Stomach (tissue), 9 donors: ENCODE measurements around the gene DEPP1. TPM values are rescaled to one million over a fixed set of nuclear protein-coding genes. Genes with fewer than 3 reads are reported as not detected.
A peak's percentile ranks its signal among the peaks of the same experiment; 100 is the strongest.

Experiments
- DNase-seq, 2 donors: peaks; one replicate each; pipeline versions ENCODE4 v3.0.0 to v3.0.0-alpha.2; 2013 to 2019
- H3K27ac ChIP-seq, 5 donors: fragments of 200-600 bp in 4 of 5; sonication (generic) in 4 of 5; one replicate each; pipeline ENCODE4 v1.5.1; 2013 to 2019; ENCODE audit warnings: mild to moderate bottlenecking in 1 of 5, moderate library complexity in 1 of 5
- H3K27me3 ChIP-seq, 3 donors: fragments of 200-600 bp; sonication (generic); one replicate each; pipeline ENCODE4 v1.5.1; 2017 to 2019; ENCODE audit warnings: mixed run types in 1 of 3
- H3K36me3 ChIP-seq, 4 donors: fragments of 200-600 bp; sonication (generic); 1 replicate in 3 of 4; 2 replicates in 1 of 4; pipeline ENCODE4 v1.5.1; 2016 to 2019
- H3K4me1 ChIP-seq, 4 donors: fragments of 200-600 bp; sonication (generic); one replicate each; pipeline ENCODE4 v1.5.1; 2016 to 2019
- H3K4me3 ChIP-seq, 4 donors: fragments of 200-600 bp; sonication (generic) in 3 of 4; one replicate each; pipeline ENCODE4 v1.5.1; 2016 to 2019; ENCODE audit warnings: mild to moderate bottlenecking in 1 of 4
- H3K9me3 ChIP-seq, 4 donors: fragments of 200-600 bp; sonication (generic); one replicate each; pipeline ENCODE4 v1.5.1; 2016 to 2019
- CTCF ChIP-seq, 7 experiments: fragments of 450-650 bp in 4 of 7; fragments of 200-600 bp in 3 of 7; sonication (generic) in 3 of 7; IDR thresholded peaks; one replicate each; pipeline ENCODE4 v1.5.1; 2016 to 2019; ENCODE audit warnings: antibody characterized with exemption in 7 of 7, control low read depth in 2 of 7, mild to moderate bottlenecking in 1 of 7
- EP300 ChIP-seq: sonication (generic); formaldehyde crosslinking; IDR thresholded peaks from one replicate; pipeline ENCODE4 v1.6.1; 2017; ENCODE audit warnings: antibody characterized with exemption
- POLR2A ChIP-seq, 4 donors: fragments of 450-650 bp; IDR thresholded peaks; one replicate each; pipeline ENCODE4 v1.6.1; 2016; ENCODE audit warnings: antibody characterized with exemption in 4 of 4, control low read depth in 2 of 4, mild to moderate bottlenecking in 1 of 4, moderate library complexity in 1 of 4
- POLR2AphosphoS5 ChIP-seq, 3 donors: sonication (generic); formaldehyde crosslinking; IDR thresholded peaks; one replicate each; pipeline ENCODE4 v1.6.1; 2016; ENCODE audit warnings: antibody characterized with exemption in 3 of 3
- WGBS, 5 donors: extraction: QIAGEN DNeasy Blood & Tissue Kit in 3 of 5; methylation state at CpG; one replicate each; pipeline versions ENCODE4 v1.1.5 to v1.1.7; 2013 to 2018; 5-methylcytosine and 5-hydroxymethylcytosine counted together
- intact Hi-C: fragments of 100-400 bp; cut with DNase I; formaldehyde crosslinking; loops from one replicate; pipeline ENCODE4 v1.15.1; 2023; ENCODE audit warnings: low total_unique reads
- polyA plus RNA-seq, 3 donors: library from polyadenylated mRNA; stranded (reverse); fragments of 200-250 nt; gene quantifications; one replicate each; pipeline ENCODE4 v1.2.3, GENCODE V29; 2013
- total RNA-seq, 5 donors: library from RNA; depleted of rRNA; stranded (reverse); fragments of >200 nt; gene quantifications; one replicate each; pipeline versions ENCODE4 v1.1.0 to v1.2.3, GENCODE V29; 2014 to 2016
- donor health status: healthy with polysubstance abuse.
- donor health status: Bipolar disorder and iron deficiency.
- donor health status: healthy.

DEPP1 gene
- total and polyA plus RNA-seq, 8 donors: 9.8 to 72.9 (median 31.5) TPM

- DNase-seq: no peak
- intact Hi-C loops: loop anchor here (5.0 kb wide), 1 partner anchor 34 kb away; no protein-coding TSS in a partner anchor
- H3K36me3 ChIP-seq: peaks cover 6 to 21% (median 17%) of the 10 kb centered on the region in 4 donors
- H3K4me3 ChIP-seq: no peak overlapping the region
- WGBS, 5 donors: 67 to 78% (median 78%) methylated on average over 8 of the region's 8 CpGs
- peak overlapping the region in 3 of 5 donors; percentile 34 to 51 (median 39) for H3K27ac ChIP-seq
- H3K9me3 ChIP-seq: no peaks in the 10 kb centered on the region
- no peaks in the 10 kb centered on the region for H3K27me3 ChIP-seq
- TF ChIP-seq POLR2AphosphoS5 (IDR thresholded peaks at IDR 0.05): no peak
- peaks cover 36 to 82% (median 63%) of the 10 kb centered on the region in 4 donors for H3K4me1 ChIP-seq
These were observed 12.3 kb downstream of the DEPP1 start for GRCh38 chr10:44966129-44966815.

GRCh38 chr10:44965651-44966097, 12.9 kb downstream of the DEPP1 start:
- H3K4me1 ChIP-seq: peaks cover 38 to 88% (median 68%) of the 10 kb centered on the region in 4 donors
- H3K27ac ChIP-seq: peak overlapping the region in 4 of 5 donors; percentile 38 to 92 (median 48)
- intact Hi-C loops: loop anchor here (5.0 kb wide), 1 partner anchor 33 kb away; no protein-coding TSS in a partner anchor

GRCh38 chr10:44965104-44965503, 13.5 kb downstream of the DEPP1 start:
- peak overlapping the region in 4 of 5 donors; percentile 45 to 92 (median 60) for H3K27ac ChIP-seq
- peaks cover 3 to 9% (median 6%) of the 10 kb centered on the region in 4 donors for H3K36me3 ChIP-seq
- WGBS, 5 donors: 91 to 100% (median 97%) methylated on average over 1 of the region's 1 CpG
- H3K9me3 ChIP-seq: no peaks in the 10 kb centered on the region
- no peak for TF ChIP-seq POLR2AphosphoS5 (IDR thresholded peaks at IDR 0.05)
- TF ChIP-seq EP300: no peak
- no peak for TF ChIP-seq CTCF (IDR thresholded peaks at IDR 0.05)
- TF ChIP-seq POLR2A (IDR thresholded peaks at IDR 0.05): no peak
- intact Hi-C loops: loop anchor here (5.0 kb wide), 1 partner anchor 33 kb away; no protein-coding TSS in a partner anchor
- no peak for DNase-seq
- no peaks in the 10 kb centered on the region for H3K27me3 ChIP-seq
- H3K4me3 ChIP-seq: no peak overlapping the region
- peaks cover 44 to 94% (median 74%) of the 10 kb centered on the region in 4 donors for H3K4me1 ChIP-seq

More at GRCh38 chr10:44965651-44966097, 12.9 kb downstream of the DEPP1 start:
- Histone ChIP-seq H3K27me3 (no peaks in the 10 kb centered on the region), H3K9me3 (no peaks in the 10 kb centered on the region), H3K4me3 (no peak overlapping the region), H3K36me3 (peaks cover 4 to 15% (median 11%) of the 10 kb centered on the region in 4 donors)
- no peak for TF ChIP-seq CTCF (IDR thresholded peaks at IDR 0.05)
- no peak for TF ChIP-seq POLR2A (IDR thresholded peaks at IDR 0.05)
- no peak for TF ChIP-seq EP300
- no peak for TF ChIP-seq POLR2AphosphoS5 (IDR thresholded peaks at IDR 0.05)
- WGBS, 5 donors: 76 to 89% (median 86%) methylated on average over 6 of the region's 6 CpGs
- DNase-seq: no peak

- no peaks in the 10 kb centered on the region for H3K9me3 ChIP-seq
- H3K4me1 ChIP-seq: peaks cover 50 to 92% (median 75%) of the 10 kb centered on the region in 4 donors
- TF ChIP-seq POLR2AphosphoS5 (IDR thresholded peaks at IDR 0.05) (peak in 2 of 3 donors; percentile 10 to 50), EP300 (no peak)
- intact Hi-C loops: no loop called here
- peak overlapping the region; percentile 43 to 92 (median 68) for H3K27ac ChIP-seq
- H3K4me3 ChIP-seq: peak overlapping the region in 3 of 4 donors; percentile 2 to 16 (median 10)
- 46 to 62% (median 53%) methylated on average over 14 to 15 of the region's 15 CpGs for WGBS, 5 donors
- DNase-seq: peak; percentile 70 to 77
- H3K36me3 ChIP-seq: no peaks in the 10 kb centered on the region
- no peaks in the 10 kb centered on the region for H3K27me3 ChIP-seq
These were observed 14.6 kb downstream of the DEPP1 start for GRCh38 chr10:44963772-44964633.
